ENCODE measurements around the gene C14orf180.

- TF ChIP-seq, protein P1, sequence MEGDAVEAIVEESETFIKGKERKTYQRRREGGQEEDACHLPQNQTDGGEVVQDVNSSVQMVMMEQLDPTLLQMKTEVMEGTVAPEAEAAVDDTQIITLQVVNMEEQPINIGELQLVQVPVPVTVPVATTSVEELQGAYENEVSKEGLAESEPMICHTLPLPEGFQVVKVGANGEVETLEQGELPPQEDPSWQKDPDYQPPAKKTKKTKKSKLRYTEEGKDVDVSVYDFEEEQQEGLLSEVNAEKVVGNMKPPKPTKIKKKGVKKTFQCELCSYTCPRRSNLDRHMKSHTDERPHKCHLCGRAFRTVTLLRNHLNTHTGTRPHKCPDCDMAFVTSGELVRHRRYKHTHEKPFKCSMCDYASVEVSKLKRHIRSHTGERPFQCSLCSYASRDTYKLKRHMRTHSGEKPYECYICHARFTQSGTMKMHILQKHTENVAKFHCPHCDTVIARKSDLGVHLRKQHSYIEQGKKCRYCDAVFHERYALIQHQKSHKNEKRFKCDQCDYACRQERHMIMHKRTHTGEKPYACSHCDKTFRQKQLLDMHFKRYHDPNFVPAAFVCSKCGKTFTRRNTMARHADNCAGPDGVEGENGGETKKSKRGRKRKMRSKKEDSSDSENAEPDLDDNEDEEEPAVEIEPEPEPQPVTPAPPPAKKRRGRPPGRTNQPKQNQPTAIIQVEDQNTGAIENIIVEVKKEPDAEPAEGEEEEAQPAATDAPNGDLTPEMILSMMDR (conservative IDR thresholded peaks at IDR 0.05; ENCODE audit: low read depth, low read length): no peak
- no peak for TF ChIP-seq EZH2 (IDR thresholded peaks at IDR 0.05; ENCODE audit: low read length, unreplicated experiment)
These were observed 53.2 kb downstream of the C14orf180 start for GRCh38 chr14:104632781-104633180.
